GM12891 (cell line): ENCODE results near the gene CD72.

ENCODE experiments used
- POLR2A ChIP-seq: IDR thresholded peaks from 2 replicates; pipeline ENCODE4 v1.6.1; 2011; ENCODE audit warnings: low read depth, low read length, control low read depth
- POLR2AphosphoS5 ChIP-seq: IDR thresholded peaks from 2 replicates; pipeline ENCODE4 v1.6.1; 2011; ENCODE audit warnings: low read depth, low read length, control low read depth
- TAF1 ChIP-seq: IDR thresholded peaks from 2 replicates; pipeline ENCODE4 v1.6.1; 2011; ENCODE audit warnings: low read depth, low read length, control low read depth

GRCh38 chr9:35564658-35565061, 53.6 kb downstream of the CD72 start:
- TF ChIP-seq TAF1 (no peak), POLR2A (no peak), POLR2AphosphoS5 (no peak)
